Measurements from ENCODE around the gene FERMT1. TPM values are rescaled to one million over a fixed set of nuclear protein-coding genes. Genes with fewer than 3 reads are reported as not detected.

Gene FERMT1
- total and polyA plus RNA-seq, 2 of the 13 experiments (the other 11 are each of a cell fraction or from before 2014, with no cell fraction given), result 15.8 to 29.5 TPM

- TF ChIP-seq, protein P1, sequence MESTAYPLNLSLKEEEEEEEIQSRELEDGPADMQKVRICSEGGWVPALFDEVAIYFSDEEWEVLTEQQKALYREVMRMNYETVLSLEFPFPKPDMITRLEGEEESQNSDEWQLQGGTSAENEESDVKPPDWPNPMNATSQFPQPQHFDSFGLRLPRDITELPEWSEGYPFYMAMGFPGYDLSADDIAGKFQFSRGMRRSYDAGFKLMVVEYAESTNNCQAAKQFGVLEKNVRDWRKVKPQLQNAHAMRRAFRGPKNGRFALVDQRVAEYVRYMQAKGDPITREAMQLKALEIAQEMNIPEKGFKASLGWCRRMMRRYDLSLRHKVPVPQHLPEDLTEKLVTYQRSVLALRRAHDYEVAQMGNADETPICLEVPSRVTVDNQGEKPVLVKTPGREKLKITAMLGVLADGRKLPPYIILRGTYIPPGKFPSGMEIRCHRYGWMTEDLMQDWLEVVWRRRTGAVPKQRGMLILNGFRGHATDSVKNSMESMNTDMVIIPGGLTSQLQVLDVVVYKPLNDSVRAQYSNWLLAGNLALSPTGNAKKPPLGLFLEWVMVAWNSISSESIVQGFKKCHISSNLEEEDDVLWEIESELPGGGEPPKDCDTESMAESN (CRISPR knock-in tag; conservative IDR thresholded peaks at IDR 0.05), result no peak
- TF ChIP-seq EHMT2 (IDR thresholded peaks at IDR 0.05; ENCODE audit: borderline replicate concordance, low read depth, low read length) (no peak), ZGPAT (CRISPR knock-in tag; IDR thresholded peaks at IDR 0.05) (no peak)
- TF ChIP-seq, protein P2, sequence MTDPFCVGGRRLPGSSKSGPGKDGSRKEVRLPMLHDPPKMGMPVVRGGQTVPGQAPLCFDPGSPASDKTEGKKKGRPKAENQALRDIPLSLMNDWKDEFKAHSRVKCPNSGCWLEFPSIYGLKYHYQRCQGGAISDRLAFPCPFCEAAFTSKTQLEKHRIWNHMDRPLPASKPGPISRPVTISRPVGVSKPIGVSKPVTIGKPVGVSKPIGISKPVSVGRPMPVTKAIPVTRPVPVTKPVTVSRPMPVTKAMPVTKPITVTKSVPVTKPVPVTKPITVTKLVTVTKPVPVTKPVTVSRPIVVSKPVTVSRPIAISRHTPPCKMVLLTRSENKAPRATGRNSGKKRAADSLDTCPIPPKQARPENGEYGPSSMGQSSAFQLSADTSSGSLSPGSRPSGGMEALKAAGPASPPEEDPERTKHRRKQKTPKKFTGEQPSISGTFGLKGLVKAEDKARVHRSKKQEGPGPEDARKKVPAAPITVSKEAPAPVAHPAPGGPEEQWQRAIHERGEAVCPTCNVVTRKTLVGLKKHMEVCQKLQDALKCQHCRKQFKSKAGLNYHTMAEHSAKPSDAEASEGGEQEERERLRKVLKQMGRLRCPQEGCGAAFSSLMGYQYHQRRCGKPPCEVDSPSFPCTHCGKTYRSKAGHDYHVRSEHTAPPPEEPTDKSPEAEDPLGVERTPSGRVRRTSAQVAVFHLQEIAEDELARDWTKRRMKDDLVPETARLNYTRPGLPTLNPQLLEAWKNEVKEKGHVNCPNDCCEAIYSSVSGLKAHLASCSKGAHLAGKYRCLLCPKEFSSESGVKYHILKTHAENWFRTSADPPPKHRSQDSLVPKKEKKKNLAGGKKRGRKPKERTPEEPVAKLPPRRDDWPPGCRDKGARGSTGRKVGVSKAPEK (CRISPR knock-in tag; IDR thresholded peaks at IDR 0.05; ENCODE audit: borderline replicate concordance), result no peak
These were observed 48.0 kb downstream of the FERMT1 start (continued) for GRCh38 chr20:6074784-6075183.

DNA sequence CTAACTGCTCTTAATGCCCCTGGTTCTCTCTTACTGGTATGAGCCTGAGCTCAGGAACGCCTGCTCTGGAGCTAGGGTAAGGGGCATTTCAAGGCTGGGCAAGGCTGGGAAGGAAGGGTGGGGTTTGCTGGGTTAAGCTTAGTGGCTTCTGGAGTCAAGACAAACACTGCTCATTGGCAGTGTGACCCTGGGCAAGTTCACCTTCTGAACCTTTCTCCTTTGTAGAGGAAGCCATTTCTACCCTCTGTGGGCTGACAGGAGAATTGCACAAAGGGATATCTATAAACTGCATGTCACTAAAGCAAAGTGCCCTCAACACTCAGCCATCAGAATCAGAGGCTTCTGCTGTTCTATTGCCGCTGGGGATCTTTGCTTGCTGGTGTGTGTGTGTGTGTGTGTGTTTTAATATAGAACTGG is 48.7 kb downstream of the FERMT1 start:
- intact Hi-C loops (cut with micrococcal nuclease; ENCODE audit: unreplicated experiment) (loop anchor here (1.0 to 10.0 kb wide), 3 partner anchors 20 to 289 kb away; partner anchors contain the start of genes LRRN4, MCM8 and TRMT6), in situ Hi-C loops (cut with HindIII; ENCODE audit: extremely low pct_ligation_motif_present, low pct_unique_long_range_greater_than_20kb) (no loop called here)
- H3K36me3 ChIP-seq (replicated peaks in 1 of 2; ENCODE audit: control insufficient read depth in 1 of 2, insufficient read depth in 2 of 2, low read length in 2 of 2), result peaks cover 21 to 35% of the 10 kb centered on the region in 2 experiments
- peak overlapping the region; percentile 37 for H3K27ac ChIP-seq (ENCODE audit: extremely low read length, insufficient read depth, low read length)
- H2AFZ ChIP-seq (ENCODE audit: low read length), result no peak overlapping the region
- no peaks in the 10 kb centered on the region; a peak in 1 of 5 replicates for H3K27me3 ChIP-seq (ENCODE audit: control insufficient read depth in 1 of 2, insufficient read depth in 2 of 2, low read length in 2 of 2)
- ChIA-PET CTCF (ENCODE audit: low intra/inter-chr PET ratio, low total read pairs) (interaction anchor here (6.6 kb wide), 1 partner anchor 545 kb away, joined by 84 read pairs; no protein-coding TSS in a partner anchor), POLR2A (interaction anchor here (0.5 to 0.9 kb wide), 5 partner anchors 10 to 546 kb away, joined by 3 to 4 read pairs (median 3); no protein-coding TSS in a partner anchor)
- BruUV-seq (replicated peaks), result no TSS peak
- H3K9me3 ChIP-seq (ENCODE audit: low read length), result no peaks in the 10 kb centered on the region
- peak; percentile 99 for ATAC-seq
- H3K79me2 ChIP-seq (ENCODE audit: insufficient read depth, low read length), result no peaks in the 10 kb centered on the region
- H3K9ac ChIP-seq (ENCODE audit: insufficient read depth, low read depth, low read length), result no peak overlapping the region
- no peak overlapping the region for H3K4me3 ChIP-seq (replicated peaks in 1 of 3; ENCODE audit: insufficient read depth in 1 of 3, low read depth in 2 of 3, low read length in 3 of 3)
- peak; percentile 100 for FAIRE-seq
- H3K4me1 ChIP-seq (ENCODE audit: insufficient read depth, low read length), result peaks cover 34% of the 10 kb centered on the region
- H3K4me2 ChIP-seq (ENCODE audit: low read depth, low read length), result no peak overlapping the region
- no peaks in the 10 kb centered on the region for H4K20me1 ChIP-seq (ENCODE audit: insufficient read depth, low read length)
- DNase-seq (ENCODE audit: low spot score), result peak; percentile 88
- 59% methylated on average over 2 of the region's 2 CpGs for WGBS (ENCODE audit: low lambda C conversion rate)
- TF ChIP-seq ZNF318 (CRISPR knock-in tag; IDR thresholded peaks at IDR 0.05) (peak; percentile 90; the same call in 1 of the 2 replicates), DRAP1 (CRISPR knock-in tag; IDR thresholded peaks at IDR 0.05) (peak; percentile 59)
